GM12878 (cell line): Measurements from ENCODE around the gene RUFY4. TPM values are rescaled to one million over a fixed set of nuclear protein-coding genes. Genes with fewer than 3 reads are reported as not detected.

Experiments
- ATAC-seq: fragments of 200-7000 bp; cut with Tn5 transposase; 3 replicates; pipeline ENCODE4 v1.9.1; 2020; ENCODE audit warnings: mild to moderate bottlenecking, moderate library complexity
- BruUV-seq: library from RNA; stranded (reverse); fragments of 400-500 nt; replicated peaks from 2 replicates; lab custom pipeline; 2021; lab: Mats Ljungman, UMichigan
- CTCF ChIA-PET: fragments of 300-600 bp; sonication (Branson Sonifier 250); formaldehyde crosslinking; extraction: SDS; loops from one replicate; lab custom pipeline; 2021; ENCODE audit warnings: inconsistent platforms; lab: Yijun Ruan, JAX
- POLR2A ChIA-PET: fragments of 350-600 bp; formaldehyde crosslinking; extraction: SDS; loops from one replicate; lab custom pipeline; 2021; ENCODE audit warnings: inconsistent platforms; lab: Charles Lee
- RAD21 ChIA-PET: fragments of 300-600 bp; sonication (Branson Sonifier 250); formaldehyde crosslinking; loops from one replicate; lab custom pipeline; 2023; ENCODE audit warnings: antibody characterized with exemption; ENCODE audit not compliant: unreplicated experiment; lab: Charles Lee
- SMC1A ChIA-PET: fragments of 300-600 bp; sonication (Branson Sonifier 250); formaldehyde crosslinking; loops from one replicate; lab custom pipeline; 2023; ENCODE audit not compliant: unreplicated experiment, uncharacterized antibody; lab: Charles Lee
- DNase-seq: peaks from one replicate; pipeline ENCODE4 v3.0.0-alpha.2; 2011; ENCODE audit warnings: low read depth, low spot score
- FAIRE-seq: peaks from 3 replicates; lab custom pipeline; 2011; peaks lifted over from hg19 to GRCh38; lab: Jason Lieb, UNC
- H2AFZ ChIP-seq: 2 replicates; pipeline ENCODE4 v1.6.0; 2011; ENCODE audit warnings: low read depth, low read length, control low read depth; ENCODE audit not compliant: control insufficient read depth
- H3K27ac ChIP-seq: 2 replicates; pipeline ENCODE4 v1.5.1; 2011; ENCODE audit warnings: control low read depth; ENCODE audit not compliant: control insufficient read depth, insufficient read depth
- H3K27me3 ChIP-seq, 2 experiments: replicated peaks in 1 of 2; 2 replicates each; pipeline versions ENCODE4 v1.6.0 to v1.6.1; 2011; ENCODE audit warnings: low read length in 1 of 2; ENCODE audit not compliant: control insufficient read depth in 2 of 2, insufficient read depth in 2 of 2
- H3K36me3 ChIP-seq, 2 experiments: 2 replicates each; pipeline ENCODE4 v1.5.1; 2011; ENCODE audit warnings: low read length in 1 of 2; ENCODE audit not compliant: control insufficient read depth in 2 of 2, insufficient read depth in 2 of 2
- H3K4me1 ChIP-seq: 2 replicates; pipeline ENCODE4 v1.6.1; 2011; ENCODE audit warnings: mild to moderate bottlenecking, low read length, moderate library complexity, mixed read lengths; ENCODE audit not compliant: control insufficient read depth, insufficient read depth
- H3K4me2 ChIP-seq: 2 replicates; pipeline ENCODE4 v1.6.0; 2011; ENCODE audit warnings: control low read depth; ENCODE audit not compliant: control insufficient read depth, insufficient read depth
- H3K4me3 ChIP-seq: fragments of 200-600 bp; sonication (generic); 2 replicates; pipeline ENCODE4 v1.5.1; 2016
- H3K79me2 ChIP-seq: 2 replicates; pipeline ENCODE4 v1.6.0; 2011; ENCODE audit warnings: low read length; ENCODE audit not compliant: control insufficient read depth, insufficient read depth
- H3K9ac ChIP-seq: 2 replicates; pipeline ENCODE4 v1.8.0; 2011; ENCODE audit warnings: low read length, control low read depth, mixed read lengths; ENCODE audit not compliant: control insufficient read depth, insufficient read depth
- H3K9me3 ChIP-seq: replicated peaks from 3 replicates; pipeline ENCODE4 v1.5.1; 2011; ENCODE audit warnings: mild to moderate bottlenecking, low read length; ENCODE audit not compliant: control insufficient read depth, insufficient read depth
- H4K20me1 ChIP-seq: 2 replicates; pipeline ENCODE4 v1.6.0; 2011; ENCODE audit not compliant: control insufficient read depth, insufficient read depth
- EGR1 ChIP-seq, 2 experiments: IDR thresholded peaks; 1 replicate in 1 of 2; 2 replicates in 1 of 2; pipeline ENCODE4 v1.6.1; 2011 to 2012; ENCODE audit warnings: low read depth in 2 of 2, low read length in 2 of 2, borderline replicate concordance in 1 of 2, mild to moderate bottlenecking in 1 of 2, moderate library complexity in 1 of 2
- NRF1 ChIP-seq: conservative IDR thresholded peaks from 2 replicates; pipeline ENCODE4 v1.6.1; 2011; ENCODE audit warnings: mild to moderate bottlenecking, low read depth, low read length, improper control_type of control experiment
- PKNOX1 ChIP-seq: fragments of 450-650 bp; IDR thresholded peaks from 2 replicates; pipeline ENCODE4 v1.6.1; 2016; ENCODE audit warnings: mild to moderate bottlenecking
- YBX1 ChIP-seq: fragments of 450-650 bp; IDR thresholded peaks from 2 replicates; pipeline ENCODE4 v1.6.1; 2016; ENCODE audit warnings: antibody characterized with exemption
- ZNF687 ChIP-seq: fragments of 450-650 bp; IDR thresholded peaks from 2 replicates; pipeline ENCODE4 v1.6.1; 2017; ENCODE audit warnings: mild to moderate bottlenecking, moderate library complexity
- WGBS: methylation state at CpG from one replicate; pipeline ENCODE4 v1.1.6; 2016; ENCODE audit warnings: low lambda C conversion rate; ENCODE audit not compliant: insufficient replicate concordance, insufficient coverage; ENCODE audit errors: missing lambda C conversion rate; 5-methylcytosine and 5-hydroxymethylcytosine counted together
- in situ Hi-C: fragments of 300-500 bp; cut with MboI; formaldehyde crosslinking; loops from 9 replicates; pipeline ENCODE4 v1.14.3; 2018; ENCODE audit warnings: mixed read lengths
- intact Hi-C: fragments of 100-400 bp; cut with micrococcal nuclease; formaldehyde crosslinking; loops from one replicate; pipeline ENCODE4 v1.14.2; 2022; ENCODE audit not compliant: unreplicated experiment
- polyA plus RNA-seq, 11 experiments: library from polyadenylated mRNA; depleted of rRNA in 4 of 11; unstranded in 6 of 11; stranded (reverse) in 5 of 11; fragments of >200 nt; fragmentation: Nextera tagmentation in 4 of 11; fragmentation: Illumina TruSeq in 1 of 11; extraction: Ambion mirVana in 4 of 11; extraction: Trizol in 1 of 11; gene quantifications; 1 replicate in 1 of 11; 2 replicates in 10 of 11; pipeline versions ENCODE4 v1.2.1 to v1.2.3, GENCODE V29; 2011 to 2016; ENCODE audit warnings: inconsistent platforms in 2 of 11, missing spikeins in 2 of 11, low read depth in 1 of 11
- total RNA-seq, 4 experiments: library from RNA; depleted of rRNA in 3 of 4; stranded (reverse); fragments of >200 nt in 3 of 4; fragmentation: Illumina TruSeq in 1 of 4; extraction: Trizol in 1 of 4; gene quantifications; 2 replicates each; pipeline versions ENCODE4 v1.2.1 to v1.2.3, GENCODE V29; 2013 to 2021

Gene RUFY4
- total and polyA plus RNA-seq, 10 of the 15 experiments (the other 5 are each of a cell fraction or from before 2014, with no cell fraction given): 0.05 to 2.7 (median 0.90) TPM

GRCh38 chr2:218123986-218124385, 54.9 kb downstream of the RUFY4 start:
- no peak overlapping the region for H3K27ac ChIP-seq
- no peak overlapping the region for H3K4me3 ChIP-seq
- CTCF ChIA-PET: no interaction called here
- no peak overlapping the region for H3K9ac ChIP-seq
- H3K4me2 ChIP-seq: no peak overlapping the region
- DNase-seq (no peak), FAIRE-seq (no peak), ATAC-seq (no peak)
- TF ChIP-seq ZNF687 (no peak), NRF1 (no peak), EGR1 (IDR thresholded peaks at IDR 0.05; ENCODE audit: borderline replicate concordance in 1 of 2, low read depth in 2 of 2, low read length in 2 of 2) (no peak), YBX1 (no peak), PKNOX1 (no peak)
- no peaks in the 10 kb centered on the region for H3K79me2 ChIP-seq
- in situ Hi-C loops: no loop called here
- no TSS peak for BruUV-seq
- intact Hi-C loops: no loop called here
- H3K9me3 ChIP-seq: peaks cover 2% of the 10 kb centered on the region
- no peak overlapping the region for H2AFZ ChIP-seq
- no peaks in the 10 kb centered on the region for H3K4me1 ChIP-seq
- SMC1A ChIA-PET: no interaction called here
- no peaks in the 10 kb centered on the region for H4K20me1 ChIP-seq
- WGBS: 46% methylated on average over 4 of the region's 4 CpGs
- POLR2A ChIA-PET: no interaction called here
- H3K36me3 ChIP-seq: no peaks in the 10 kb centered on the region
- H3K27me3 ChIP-seq: no peaks in the 10 kb centered on the region
- RAD21 ChIA-PET: no interaction called here
